NCI-H2081 (cell line): ENCODE measurements around the gene RADIL.

ENCODE experiments used
- DNase-seq, 2 experiments: peaks; one replicate each; lab custom pipeline; 2025; lab: John Stamatoyannopoulos, UW

RADIL gene

GRCh38 chr7:4775250-4775847, 108.2 kb downstream of the RADIL start, which contains the start of gene AP5Z1:
AP5Z1 (plus strand) TSS chr7:4775623; CDS start chr7:4775716, 93 bp downstream.
- peak; percentile 86 to 88 for DNase-seq

- DNase-seq = peak in 1 of 2 experiments; percentile 27
Observed at GRCh38 chr7:4774658-4775249, 108.8 kb downstream of the RADIL start.

GRCh38 chr7:4774007-4774406, 109.5 kb downstream of the RADIL start:
- no peak for DNase-seq

GRCh38 chr7:4772306-4772705, 111.2 kb downstream of the RADIL start:
- DNase-seq = no peak

- DNase-seq = no peak
Observed at GRCh38 chr7:4771737-4772136, 111.8 kb downstream of the RADIL start.

GRCh38 chr7:4770886-4771285, 112.6 kb downstream of the RADIL start:
- DNase-seq = no peak

GRCh38 chr7:4769761-4770160, 113.8 kb downstream of the RADIL start:
- DNase-seq = peak in 1 of 2 experiments; percentile 33

- no peak for DNase-seq
Observed at GRCh38 chr7:4768597-4769569, 114.6 kb downstream of the RADIL start.

- no peak for DNase-seq
Observed at GRCh38 chr7:4766666-4767519, 116.6 kb downstream of the RADIL start.

GRCh38 chr7:4765776-4766490, 117.6 kb downstream of the RADIL start:
- no peak for DNase-seq

GRCh38 chr7:4764402-4765007, 119.0 kb downstream of the RADIL start:
- no peak for DNase-seq

GRCh38 chr7:4763794-4764185, 119.7 kb downstream of the RADIL start:
- no peak for DNase-seq

GRCh38 chr7:4763091-4763793, 120.3 kb downstream of the RADIL start:
- no peak for DNase-seq

- no peak for DNase-seq
Observed at GRCh38 chr7:4762121-4763055, 121.1 kb downstream of the RADIL start.

- no peak for DNase-seq
Observed at GRCh38 chr7:4760952-4761351, 122.6 kb downstream of the RADIL start.

GRCh38 chr7:4759211-4759610, 124.3 kb downstream of the RADIL start:
- DNase-seq = no peak

- no peak for DNase-seq
Observed at GRCh38 chr7:4758791-4759190, 124.7 kb downstream of the RADIL start.

- DNase-seq = no peak
Observed at GRCh38 chr7:4758111-4758510, 125.4 kb downstream of the RADIL start.

- DNase-seq = no peak
Observed at GRCh38 chr7:4755045-4755444, 128.5 kb downstream of the RADIL start.
